ENCODE results near the gene TK2.

DNA sequence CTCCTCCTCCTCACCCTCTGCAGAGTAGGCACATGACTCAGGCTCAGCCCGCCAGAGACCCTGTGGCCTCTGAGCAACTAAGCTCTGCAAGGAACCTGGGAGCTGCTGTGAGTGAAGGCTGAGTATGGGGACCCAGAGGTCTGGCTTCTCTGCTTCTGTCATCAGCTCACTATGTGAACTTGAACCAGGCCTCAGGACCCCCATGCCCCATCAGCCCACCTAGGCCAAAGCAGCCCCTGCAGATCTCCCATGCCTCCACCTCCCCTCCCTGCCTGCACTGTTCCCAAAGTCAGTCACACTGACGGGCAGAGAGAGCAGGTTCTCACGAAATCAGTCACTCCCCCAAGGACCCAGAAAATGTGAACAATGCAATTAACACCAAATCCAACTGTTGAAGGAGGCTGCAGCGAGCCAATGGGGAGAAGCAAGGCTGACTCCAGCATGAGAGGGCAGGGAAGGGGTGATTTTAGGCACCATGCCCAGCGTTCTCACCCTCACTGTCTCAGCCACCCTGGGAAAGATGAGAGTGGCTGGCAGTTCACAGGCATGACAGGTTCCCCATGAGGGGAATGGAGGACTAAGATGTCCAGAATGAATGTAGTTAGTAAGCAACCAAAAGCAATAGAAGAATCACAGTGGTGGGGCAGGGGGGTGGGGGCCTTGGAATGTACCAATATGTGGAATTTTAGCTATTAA is 62.2 kb downstream of the TK2 start:
- no peak for TF ChIP-seq GATA2 (IDR thresholded peaks at IDR 0.05; ENCODE audit: low read depth, low read length)
- no peak for TF ChIP-seq GATA3 (IDR thresholded peaks at IDR 0.05; ENCODE audit: low read depth, low read length)

All from SH-SY5Y (cell line).